ENCODE results near the gene SLAMF7.
"Not testable (repeated sequence)": the region's sequence is repeated elsewhere in the genome, so short reads cannot be mapped to it uniquely, and the experiment has no call there.

Gene SLAMF7

GRCh38 chr1:160778976-160779375 lies 39.9 kb downstream of the SLAMF7 start:
- no peak for DNase-seq

- DNase-seq = no peak
Measured at GRCh38 chr1:160779626-160780397, 40.8 kb downstream of the SLAMF7 start.

- DNase-seq = no peak
Measured at GRCh38 chr1:160780398-160780755, 41.3 kb downstream of the SLAMF7 start.

DNA sequence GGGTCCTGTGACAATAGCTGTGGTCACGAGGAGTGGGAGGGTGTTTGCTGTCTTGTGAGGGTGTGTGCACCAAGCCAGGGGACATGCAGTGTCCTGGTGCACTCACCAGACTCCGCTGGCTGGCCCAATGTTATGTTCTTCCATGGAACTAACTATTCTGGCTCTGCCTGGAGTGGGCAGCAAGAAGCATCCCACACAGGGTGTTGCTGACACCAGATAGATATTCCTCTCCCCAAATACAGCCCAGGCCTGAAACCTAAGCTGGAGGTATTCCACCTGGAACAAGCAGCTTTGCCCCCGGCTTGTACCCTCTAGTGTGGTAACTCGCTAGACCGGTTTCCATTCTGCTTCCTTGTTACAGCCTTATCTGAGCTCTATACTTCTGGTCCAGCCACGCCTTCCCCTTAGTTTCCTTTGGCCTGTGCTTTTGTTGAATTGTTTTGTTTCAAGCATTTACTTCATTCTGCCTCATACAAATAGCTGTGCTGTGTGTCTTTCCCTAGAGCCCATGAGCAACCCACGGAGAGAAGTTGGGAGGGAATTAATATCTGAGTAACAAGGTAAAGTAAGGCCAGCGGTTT lies 42.2 kb downstream of the SLAMF7 start:
- peak; percentile 14 for DNase-seq

- no peak for DNase-seq
Measured at GRCh38 chr1:160781914-160782689, 43.1 kb downstream of the SLAMF7 start.

- not testable (repeated sequence) for DNase-seq
Measured at GRCh38 chr1:160782988-160783765, 44.1 kb downstream of the SLAMF7 start.

DNA sequence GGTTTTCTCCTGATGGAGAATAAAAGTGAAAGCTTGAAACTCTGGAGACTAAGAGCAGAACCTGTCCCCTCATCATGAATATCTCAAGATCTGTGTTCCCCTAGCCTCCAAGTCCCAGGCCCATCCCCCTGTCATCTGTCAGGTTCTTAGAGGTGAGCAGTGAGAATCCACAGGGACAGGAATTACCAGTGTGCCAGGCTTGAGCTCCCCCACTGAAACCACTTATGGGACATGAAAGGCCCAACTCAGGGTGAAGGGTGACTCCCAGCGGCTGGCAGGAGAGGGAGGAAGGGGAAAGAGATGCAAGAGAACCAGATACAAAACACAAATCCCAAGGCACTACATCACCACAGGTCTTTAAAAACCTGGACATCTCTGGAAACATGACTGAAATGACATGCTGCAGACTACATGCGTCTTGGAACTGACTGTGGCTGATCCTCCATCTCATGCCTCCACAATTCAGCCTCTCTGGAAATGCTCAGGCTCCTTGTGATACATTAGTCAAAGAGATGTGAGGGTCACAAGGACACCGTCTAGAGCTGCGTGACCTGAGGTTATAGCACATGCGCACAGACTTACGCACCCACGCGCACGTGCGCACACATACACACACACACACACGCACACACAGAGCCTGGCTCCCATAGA lies 50.1 kb downstream of the SLAMF7 start:
- DNase-seq = no peak

DNA sequence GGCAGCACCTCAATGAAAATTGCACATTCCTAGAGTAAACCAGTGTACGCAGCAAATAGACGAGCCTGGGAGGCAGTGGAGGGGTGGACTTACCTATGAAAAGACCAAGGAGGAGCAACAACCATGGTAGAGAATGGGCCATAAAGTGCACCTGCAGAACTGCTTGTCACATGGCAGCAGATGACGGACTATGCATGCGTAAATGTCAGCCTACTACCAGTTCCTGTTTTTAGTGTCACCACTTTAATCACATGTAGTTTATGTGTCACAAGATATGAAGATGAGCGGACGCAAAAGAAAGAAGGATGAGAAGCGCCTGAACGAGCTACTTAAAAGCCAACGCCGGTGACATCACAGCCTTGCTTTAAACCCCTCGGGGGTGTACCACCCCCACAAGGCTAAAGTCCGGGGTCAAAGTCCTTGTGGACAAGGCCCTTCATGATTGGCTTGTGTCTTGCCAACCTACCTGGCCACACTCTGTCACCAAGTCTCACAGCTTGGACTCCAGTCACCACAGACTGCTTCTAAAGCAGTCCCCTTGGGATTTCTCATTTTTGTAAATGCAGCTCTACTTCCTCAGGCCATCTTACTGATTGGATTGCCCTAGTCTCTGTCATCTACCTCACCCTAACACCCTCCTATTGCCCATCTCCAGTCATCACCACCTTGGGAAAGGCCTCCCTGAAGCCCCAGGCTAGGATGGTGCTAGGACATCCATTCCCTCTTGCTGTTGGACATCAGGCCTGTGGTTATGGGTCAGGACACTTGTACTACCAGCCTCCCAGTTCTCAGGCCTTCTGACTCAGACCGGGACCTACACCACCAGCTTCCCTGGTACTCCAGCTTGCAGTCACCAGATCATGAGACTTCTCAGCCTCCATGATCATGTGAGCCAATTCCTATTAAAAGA lies 50.9 kb downstream of the SLAMF7 start:
- DNase-seq = no peak

GRCh38 chr1:160794376-160794775 lies 55.3 kb downstream of the SLAMF7 start:
- no peak for DNase-seq

DNA sequence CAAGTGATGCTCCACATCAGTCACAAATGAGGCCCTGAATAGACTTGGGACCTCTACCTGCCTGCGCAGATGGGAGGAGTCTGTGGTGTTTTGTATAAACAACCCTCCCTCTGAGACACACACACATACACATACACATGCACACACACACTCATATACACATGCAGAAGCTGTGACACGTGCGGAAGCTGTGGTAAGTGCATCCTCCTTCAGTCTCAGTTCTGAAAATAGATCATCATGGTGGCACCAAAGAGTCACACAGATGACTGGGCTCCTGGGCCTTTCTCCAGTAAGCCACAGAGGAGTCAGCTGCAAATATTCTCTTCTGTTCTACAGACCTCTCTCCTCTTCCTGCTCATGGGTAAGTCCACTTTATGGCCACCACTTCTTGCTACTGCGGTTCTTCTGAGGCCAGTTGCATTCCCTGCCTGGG lies 56.9 kb downstream of the SLAMF7 start, which contains the start of gene LY9:
LY9 (plus strand) TSS at position 224 of the 433 bp plus-strand sequence; CDS start at position 238, 14 bp downstream.
- DNase-seq = no peak

GRCh38 chr1:160797271-160797709 lies 58.2 kb downstream of the SLAMF7 start:
- no peak for DNase-seq

GRCh38 chr1:160797861-160798273 lies 58.8 kb downstream of the SLAMF7 start:
- DNase-seq = no peak

DNA sequence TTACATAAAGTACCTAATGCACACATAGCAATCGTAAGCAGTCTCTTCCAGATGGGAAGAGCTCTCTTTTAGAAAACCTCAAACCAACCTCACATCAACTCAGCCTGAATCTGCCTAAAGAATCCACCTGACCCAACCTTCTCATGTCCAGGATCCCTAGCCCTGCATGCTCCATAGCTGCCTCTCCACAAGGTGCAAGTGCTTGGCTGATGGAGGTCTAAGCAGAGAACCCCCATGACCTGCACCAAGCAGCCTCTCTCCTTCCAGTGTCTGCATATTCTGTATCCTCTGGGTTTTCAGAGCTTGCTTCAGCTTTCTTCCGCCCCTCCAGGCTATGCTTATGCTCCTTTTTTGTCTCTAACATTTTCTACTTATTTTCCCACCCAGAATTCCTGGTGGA lies 59.4 kb downstream of the SLAMF7 start:
- no peak for DNase-seq

GRCh38 chr1:160799641-160800040 lies 60.6 kb downstream of the SLAMF7 start:
- DNase-seq = no peak

DNA sequence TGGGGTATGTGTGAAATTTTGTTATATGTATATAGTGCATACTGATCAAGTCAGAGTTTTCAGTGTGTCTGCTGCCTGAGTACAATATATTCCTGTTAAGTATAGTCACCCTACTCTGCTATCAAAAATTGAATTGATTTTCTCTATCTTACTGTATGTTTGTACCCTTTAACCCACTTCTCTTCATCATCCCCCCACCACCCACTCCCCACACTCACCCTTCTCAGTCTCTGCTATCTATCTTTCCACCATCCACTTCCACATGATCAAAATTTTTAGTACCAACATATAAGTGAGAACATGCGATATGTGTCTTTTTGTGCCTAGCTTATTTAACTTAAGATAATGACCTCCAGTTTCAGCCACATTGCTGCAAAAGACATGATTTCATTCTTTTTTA lies 61.1 kb downstream of the SLAMF7 start:
- no peak for DNase-seq

- DNase-seq = no peak
Measured at GRCh38 chr1:160800645-160801408, 61.8 kb downstream of the SLAMF7 start.

- DNase-seq = no peak
Measured at GRCh38 chr1:160801836-160802580, 63.0 kb downstream of the SLAMF7 start.

Data from NCI-H510A treated with DMSO at 0.1 percent for 48 hours (cell line).